ENCODE results near the gene NADSYN1. TPM values are rescaled to one million over a fixed set of nuclear protein-coding genes. Genes with fewer than 3 reads are reported as not detected.
A peak's percentile ranks its signal among the peaks of the same experiment; 100 is the strongest.

Gene NADSYN1
- total and polyA plus RNA-seq, 8 donors, result 28.0 to 320 (median 65.2) TPM

- H3K27ac ChIP-seq, result peak overlapping the region; percentile 87 to 94 (median 91)
- H3K9me3 ChIP-seq, result no peaks in the 10 kb centered on the region
- H3K4me3 ChIP-seq, result peak overlapping the region; percentile 86 to 95 (median 90)
- TF ChIP-seq CTCF (IDR thresholded peaks at IDR 0.05) (no peak), EP300 (IDR thresholded peaks at IDR 0.05) (no peak), POLR2A (IDR thresholded peaks at IDR 0.05) (no peak), POLR2AphosphoS5 (IDR thresholded peaks at IDR 0.05) (peak in 2 of 3 donors; percentile 7 to 23)
- H3K27me3 ChIP-seq, result no peaks in the 10 kb centered on the region
- intact Hi-C loops (cut with DNase I; ENCODE audit: low total_unique reads), result no loop called here
- H3K4me1 ChIP-seq, result peaks cover 20 to 65% (median 62%) of the 10 kb centered on the region in 4 donors
- peak; percentile 63 to 83 for DNase-seq
- peaks cover 18 to 28% (median 25%) of the 10 kb centered on the region in 4 donors for H3K36me3 ChIP-seq
- WGBS, 5 donors, result 1 to 2% (median 2%) methylated on average over 34 to 40 of the region's 40 CpGs
Observed at GRCh38 chr11:71452199-71453036, 585 bp upstream of the NADSYN1 start.

GRCh38 chr11:71453918-71454304 lies 908 bp downstream of the NADSYN1 start:
- WGBS, 5 donors, result 16 to 47% (median 43%) methylated on average over 7 of the region's 7 CpGs
- Histone ChIP-seq H3K27me3 (no peaks in the 10 kb centered on the region), H3K9me3 (no peaks in the 10 kb centered on the region), H3K4me1 (peaks cover 17 to 55% (median 49%) of the 10 kb centered on the region in 4 donors), H3K36me3 (peaks cover 30 to 43% (median 40%) of the 10 kb centered on the region in 4 donors), H3K27ac (peak overlapping the region in 3 of 5 donors; percentile 87 to 91 (median 87)), H3K4me3 (peak overlapping the region; percentile 86 to 95 (median 90))
- TF ChIP-seq POLR2A (IDR thresholded peaks at IDR 0.05) (no peak), EP300 (IDR thresholded peaks at IDR 0.05) (no peak), POLR2AphosphoS5 (IDR thresholded peaks at IDR 0.05) (no peak), CTCF (IDR thresholded peaks at IDR 0.05) (no peak)
- intact Hi-C loops (cut with DNase I; ENCODE audit: low total_unique reads), result no loop called here
- DNase-seq, result peak in 1 of 2 donors; percentile 14

- Histone ChIP-seq H3K9me3 (no peaks in the 10 kb centered on the region), H3K4me1 (peaks cover 10 to 48% (median 42%) of the 10 kb centered on the region in 4 donors)
- WGBS, 5 donors, result 52 to 78% (median 68%) methylated on average over 7 of the region's 7 CpGs
Observed at GRCh38 chr11:71454470-71455113, 1.6 kb downstream of the NADSYN1 start.

More at GRCh38 chr11:71454470-71455113, 1.6 kb downstream of the NADSYN1 start:
- Histone ChIP-seq H3K27me3 (no peaks in the 10 kb centered on the region), H3K4me3 (peak overlapping the region in 2 of 4 donors; percentile 86 to 92), H3K36me3 (peaks cover 37 to 50% (median 47%) of the 10 kb centered on the region in 4 donors), H3K27ac (no peak overlapping the region)
- DNase-seq, result peak in 1 of 2 donors; percentile 48
- intact Hi-C loops (cut with DNase I; ENCODE audit: low total_unique reads), result no loop called here
- no peak for TF ChIP-seq POLR2AphosphoS5 (IDR thresholded peaks at IDR 0.05)
- TF ChIP-seq CTCF (IDR thresholded peaks at IDR 0.05), result peak in 1 of 7 experiments; percentile 17

All from stomach (tissue), 9 donors.